NCI-H2171 (cell line): ENCODE measurements around the gene SLC4A3.
"Not testable (repeated sequence)": the region's sequence is repeated elsewhere in the genome, so short reads cannot be mapped to it uniquely, and the experiment has no call there.

Source experiments
- DNase-seq: peaks from one replicate; lab custom pipeline; 2025; lab: John Stamatoyannopoulos, UW

Gene SLC4A3

GRCh38 chr2:219645631-219646527, 18.4 kb downstream of the SLC4A3 start:
- DNase-seq = no peak

DNA sequence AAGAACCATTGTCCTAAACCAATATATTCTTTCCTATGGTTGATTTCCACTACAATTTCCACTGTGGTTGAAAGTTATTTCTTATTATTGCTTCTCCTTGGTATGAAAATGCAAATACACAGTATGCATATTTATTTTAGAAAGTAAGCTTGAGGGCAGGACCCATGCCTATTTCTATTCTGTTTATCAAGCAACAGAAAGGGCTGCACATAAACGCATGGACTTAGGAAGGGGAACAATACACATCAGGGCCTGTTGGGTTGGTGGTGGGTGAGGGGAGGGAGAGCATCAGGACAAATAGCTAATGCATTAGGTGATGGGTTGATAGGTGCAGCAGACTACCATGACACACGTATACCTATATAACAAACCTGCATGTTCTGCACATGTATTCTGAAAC, 20.7 kb downstream of the SLC4A3 start:
- DNase-seq = no peak

DNA sequence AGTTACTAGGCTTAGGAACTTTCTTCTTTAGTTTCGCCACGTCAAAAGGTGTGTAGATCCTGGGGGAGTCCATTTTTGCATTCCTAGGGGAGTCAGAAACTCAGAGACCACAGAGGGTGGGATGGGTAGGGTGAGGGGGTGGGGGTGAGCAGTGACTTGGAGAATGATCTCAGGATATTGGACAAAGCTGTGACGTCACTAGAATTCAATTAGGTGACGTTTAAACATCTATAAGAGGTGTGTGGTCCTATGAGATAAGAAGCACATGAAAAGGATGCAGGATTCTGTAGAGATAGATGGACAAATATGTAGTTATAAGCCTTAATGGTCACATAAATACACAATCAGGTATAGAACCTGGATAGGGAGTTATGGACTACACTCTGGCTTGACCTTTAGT, 21.5 kb downstream of the SLC4A3 start:
- no peak for DNase-seq

DNA sequence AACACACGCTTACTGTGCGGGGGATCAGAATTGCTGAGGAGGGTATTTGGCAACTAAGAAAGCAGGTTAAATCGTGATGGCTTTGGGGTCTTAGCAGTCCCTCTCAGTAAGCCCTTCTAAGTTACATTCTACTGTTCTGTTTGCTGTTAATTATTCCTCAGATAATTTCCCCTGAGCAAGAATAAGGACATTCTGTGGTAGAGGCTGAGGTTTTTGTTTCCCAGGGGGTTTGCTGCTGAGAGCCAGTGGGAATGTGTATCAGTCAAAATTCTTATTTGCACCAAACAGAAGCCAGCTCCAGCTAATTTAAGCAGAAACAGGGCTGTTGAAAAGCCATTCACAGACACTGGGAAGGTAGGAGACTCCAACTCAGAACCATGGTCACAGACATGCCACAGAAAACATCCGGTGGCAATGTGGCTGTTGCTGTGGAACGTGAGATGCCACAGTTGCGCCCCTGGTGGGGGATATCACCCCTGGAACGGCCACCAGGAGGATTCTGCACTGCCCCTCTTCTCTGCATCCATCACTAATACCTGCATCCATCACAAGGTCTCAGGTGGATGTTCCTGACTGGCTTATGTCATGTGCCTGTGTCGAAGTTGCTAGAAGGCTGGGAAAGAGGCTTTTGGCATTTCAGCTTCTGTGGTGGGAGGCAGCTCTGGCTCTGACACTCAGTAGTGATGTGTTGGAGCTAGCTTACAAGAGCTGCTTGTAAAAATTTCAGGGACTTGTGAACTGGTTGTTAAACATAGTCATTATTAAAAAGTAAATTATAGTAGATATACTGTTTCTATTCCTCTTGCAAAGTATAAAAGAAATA, 23.2 kb downstream of the SLC4A3 start:
- DNase-seq = no peak

GRCh38 chr2:219651656-219652055, 24.2 kb downstream of the SLC4A3 start:
- DNase-seq = not testable (repeated sequence)

DNA sequence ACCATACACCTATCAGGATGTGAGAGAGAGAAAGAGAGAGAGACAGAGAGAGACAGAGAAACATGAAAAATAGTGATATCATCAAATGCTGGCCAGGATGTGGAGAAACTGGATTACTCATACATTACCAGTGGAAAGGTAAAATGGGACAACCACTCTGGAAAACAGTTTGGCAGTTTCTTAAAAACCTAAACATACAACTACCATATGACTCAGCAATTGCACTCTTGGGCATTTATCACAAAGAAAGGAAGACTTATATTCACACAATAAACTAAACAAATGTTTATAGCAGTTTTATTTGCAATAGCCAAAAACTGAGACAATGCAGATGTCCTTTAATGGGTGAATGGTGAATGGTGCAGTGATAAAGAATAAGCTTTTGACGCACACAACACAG, 29.1 kb downstream of the SLC4A3 start:
- DNase-seq = no peak

- no peak for DNase-seq
Observed at GRCh38 chr2:219658196-219658846, 30.9 kb downstream of the SLC4A3 start.

GRCh38 chr2:219658874-219659273, 31.4 kb downstream of the SLC4A3 start:
- DNase-seq = no peak

- DNase-seq = no peak
Observed at GRCh38 chr2:219661197-219661954, 33.9 kb downstream of the SLC4A3 start.

DNA sequence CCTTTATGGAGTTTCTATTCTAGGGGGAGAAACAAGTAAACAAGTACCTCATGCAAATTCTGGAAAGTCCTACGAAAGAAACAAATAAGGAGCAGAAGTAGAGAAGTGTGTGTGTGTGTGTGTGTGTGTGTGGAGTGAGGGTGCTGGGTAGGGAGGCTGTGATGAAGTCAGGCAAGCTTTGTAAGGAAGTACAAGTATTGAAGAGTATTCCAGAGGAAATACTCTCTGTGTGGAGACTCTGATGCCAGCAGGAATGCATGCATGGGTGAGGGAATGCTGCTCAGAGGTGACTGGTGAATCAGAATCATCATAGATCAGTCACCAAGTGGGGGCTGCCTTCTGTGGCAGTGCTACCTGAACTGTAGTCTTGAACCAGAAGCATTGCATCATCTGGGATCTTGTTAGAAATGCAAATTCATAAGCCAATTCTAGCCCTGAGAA, 34.5 kb downstream of the SLC4A3 start:
- no peak for DNase-seq

- no peak for DNase-seq
Observed at GRCh38 chr2:219662566-219662965, 35.1 kb downstream of the SLC4A3 start.

DNA sequence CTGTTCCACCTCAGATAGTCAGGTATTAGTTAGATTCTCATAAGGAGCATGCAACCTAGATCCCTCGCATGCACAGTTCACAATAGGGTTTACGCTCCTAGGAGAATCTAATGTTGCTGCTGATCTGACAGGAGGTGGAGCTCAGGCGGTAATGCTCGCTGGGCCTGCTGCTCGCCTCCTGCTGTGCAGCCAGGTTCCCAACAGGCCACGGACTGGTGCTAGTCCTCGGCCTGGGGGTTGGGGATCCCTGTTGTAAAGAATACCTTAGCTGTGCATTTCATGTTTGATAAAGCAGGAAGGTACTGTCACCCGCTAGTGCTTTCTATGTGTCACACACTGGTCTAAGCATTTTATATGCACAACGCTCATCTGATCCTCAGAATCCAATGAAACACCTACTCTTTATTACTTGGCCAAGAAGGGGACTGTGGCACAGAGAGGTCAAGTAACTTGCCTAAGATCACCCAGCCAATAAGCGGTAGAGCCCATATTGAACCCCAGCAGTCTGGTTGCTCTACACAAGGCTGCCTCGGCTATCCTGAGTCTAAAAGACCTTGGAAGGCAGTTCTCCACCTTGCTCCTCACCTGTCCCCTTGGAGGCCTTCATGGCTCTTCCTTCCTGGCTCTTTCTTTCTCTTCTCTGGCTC, 35.8 kb downstream of the SLC4A3 start:
- DNase-seq = no peak

GRCh38 chr2:219664041-219664440, 36.6 kb downstream of the SLC4A3 start:
- DNase-seq = no peak

- DNase-seq = peak; percentile 12
Observed at GRCh38 chr2:219664944-219665343, 37.5 kb downstream of the SLC4A3 start.

DNA sequence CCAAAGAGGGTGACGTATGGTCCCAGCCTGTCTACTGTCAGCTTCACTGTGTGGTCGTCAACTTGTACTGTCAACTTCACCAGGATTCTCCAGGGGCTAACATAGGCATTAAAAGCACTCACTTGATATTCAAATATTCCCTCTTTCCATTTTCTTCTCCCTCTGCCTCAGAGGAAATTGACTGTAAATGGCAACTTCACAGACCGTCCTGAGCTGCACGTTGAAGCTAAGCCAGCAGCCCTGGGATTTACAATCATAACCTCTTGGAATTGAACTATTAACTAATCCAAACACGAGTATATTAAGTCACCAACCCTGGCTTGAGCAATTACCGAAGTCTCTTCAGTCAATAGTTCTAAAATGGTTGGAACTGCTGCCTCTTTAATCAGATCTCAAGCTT, 38.5 kb downstream of the SLC4A3 start:
- DNase-seq = no peak

DNA sequence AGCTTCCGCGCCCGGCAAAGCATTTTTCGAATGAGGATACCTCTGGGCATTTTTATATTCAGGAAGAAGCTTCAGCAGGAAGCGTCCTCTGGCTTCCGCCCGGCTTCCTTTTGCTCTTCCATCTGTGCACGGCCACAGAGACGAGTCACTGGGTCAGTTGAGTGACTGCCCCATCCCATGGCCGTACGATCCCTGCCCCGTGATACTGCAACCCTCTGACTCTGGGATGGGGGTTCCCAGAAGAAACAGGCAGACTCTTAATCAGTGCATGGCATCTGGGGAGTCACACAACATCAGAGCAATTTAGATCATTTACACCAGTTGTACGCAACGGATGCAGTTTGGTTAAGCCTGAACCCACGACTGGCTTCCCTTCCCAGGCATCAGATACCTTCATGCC, 40.9 kb downstream of the SLC4A3 start:
- no peak for DNase-seq

GRCh38 chr2:219670386-219670785, 43.0 kb downstream of the SLC4A3 start:
- no peak for DNase-seq

GRCh38 chr2:219671279-219671678, 43.8 kb downstream of the SLC4A3 start:
- no peak for DNase-seq

- DNase-seq = no peak
Observed at GRCh38 chr2:219672406-219672805, 45.0 kb downstream of the SLC4A3 start.

DNA sequence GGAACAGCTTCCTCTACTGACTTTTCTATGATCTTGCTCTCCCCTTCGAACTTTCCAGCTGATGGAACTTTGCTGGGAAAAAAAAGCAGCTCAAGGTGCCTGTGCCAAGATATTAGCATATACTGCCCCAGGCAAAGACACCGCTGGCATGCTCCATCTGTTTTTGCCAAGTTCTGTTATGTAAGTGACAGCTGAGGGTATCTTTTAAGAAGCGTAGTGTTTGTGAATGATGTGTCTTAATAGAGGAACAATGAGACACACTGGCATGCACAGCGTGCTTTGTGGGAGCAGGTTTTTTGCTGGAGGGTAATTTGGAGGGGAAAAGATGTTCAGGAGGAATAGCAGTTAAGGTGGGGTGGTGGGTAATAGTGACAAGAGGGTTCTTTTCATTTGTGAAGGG, 47.8 kb downstream of the SLC4A3 start:
- peak; percentile 30 for DNase-seq

DNA sequence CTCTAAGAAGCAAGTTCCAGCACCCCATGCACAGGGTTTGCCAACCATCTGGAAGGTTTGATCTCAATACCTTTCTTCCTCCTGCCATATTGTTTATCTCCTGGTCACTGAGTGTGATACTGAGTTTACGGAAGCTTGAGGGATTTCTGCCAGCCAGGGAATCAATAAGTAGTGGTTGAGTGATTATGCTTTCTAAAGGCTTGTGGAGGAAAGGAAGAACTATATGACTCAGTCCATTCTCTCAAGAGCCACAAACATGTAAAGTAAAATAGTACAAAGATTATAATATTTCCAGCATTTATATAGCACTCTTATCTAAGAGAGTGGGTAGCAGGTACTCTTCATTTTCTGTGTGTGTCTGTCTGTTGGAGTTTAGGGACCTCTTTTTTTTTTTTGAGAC, 49.2 kb downstream of the SLC4A3 start:
- DNase-seq = no peak
